Measurements from ENCODE around the gene BLOC1S6. TPM values are rescaled to one million over a fixed set of nuclear protein-coding genes. Genes with fewer than 3 reads are reported as not detected.
"Not testable (repeated sequence)": the region's sequence is repeated elsewhere in the genome, so short reads cannot be mapped to it uniquely, and the experiment has no call there.

The BLOC1S6 gene
- total RNA-seq, 1 experiment from 2014 or later: 68.8 TPM

DNA sequence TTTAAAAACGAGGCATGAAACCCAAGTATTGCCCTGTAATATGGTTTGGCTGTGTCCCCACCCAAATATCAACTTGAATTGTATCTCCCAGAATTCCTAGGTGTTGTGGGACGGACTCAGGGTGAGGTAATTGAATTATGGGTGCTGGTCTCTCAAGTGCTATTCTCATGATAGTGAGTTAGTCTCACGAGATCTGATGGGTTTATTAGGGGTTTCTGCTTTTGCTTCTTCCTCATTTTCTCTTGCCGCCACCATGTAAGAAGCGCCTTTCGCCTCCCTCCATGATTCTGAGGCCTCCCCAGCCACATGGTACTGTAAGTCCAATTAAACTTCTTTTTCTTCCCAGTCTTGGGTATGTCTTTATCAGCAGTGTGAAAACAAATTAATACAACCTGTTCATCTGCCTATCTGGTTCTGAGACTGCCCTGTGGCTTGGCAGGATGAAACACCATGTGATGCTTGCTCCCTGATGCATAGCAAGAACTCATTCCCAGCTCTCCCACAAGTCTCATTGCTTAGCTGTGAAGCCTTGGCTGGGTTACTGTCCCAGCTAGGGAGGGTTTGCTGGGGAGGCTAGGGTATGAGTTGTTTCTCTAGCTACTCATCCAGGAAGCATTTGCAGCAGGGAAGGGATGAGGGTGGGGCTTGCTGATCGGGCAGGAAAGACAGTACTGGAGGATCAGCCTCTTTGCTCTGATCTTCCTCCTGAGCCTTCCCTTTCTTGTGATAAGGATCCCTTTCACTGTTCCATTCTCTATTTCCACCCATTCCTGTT is 43.9 kb downstream of the BLOC1S6 start:
- in situ Hi-C loops (cut with HindIII; ENCODE audit: low pct_unique_long_range_greater_than_20kb, low sequenced_read_pairs): no loop called here
- no peak for DNase-seq (ENCODE audit: low read depth, low spot score)

DNA sequence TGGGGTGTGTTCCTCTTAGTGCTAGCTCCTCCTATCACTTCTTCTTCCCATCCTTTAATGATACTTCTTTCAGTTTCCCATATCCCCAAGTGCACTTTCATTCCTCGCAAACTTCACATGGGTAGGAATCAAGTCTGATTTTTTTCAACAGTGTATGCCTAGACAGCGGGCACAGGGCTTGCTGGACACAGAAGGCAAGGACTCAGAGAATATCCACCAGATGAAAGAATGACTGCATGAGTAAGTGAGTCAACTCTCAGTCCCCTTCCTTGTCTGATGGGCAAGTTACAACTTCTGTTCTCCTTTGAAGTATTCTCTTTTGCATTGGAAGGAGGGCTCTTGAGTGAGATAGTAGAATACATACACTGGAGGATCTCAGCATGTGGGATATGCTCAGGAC is 44.6 kb downstream of the BLOC1S6 start:
- in situ Hi-C loops (cut with HindIII; ENCODE audit: low pct_unique_long_range_greater_than_20kb, low sequenced_read_pairs): no loop called here
- no peak for DNase-seq (ENCODE audit: low read depth, low spot score)

DNA sequence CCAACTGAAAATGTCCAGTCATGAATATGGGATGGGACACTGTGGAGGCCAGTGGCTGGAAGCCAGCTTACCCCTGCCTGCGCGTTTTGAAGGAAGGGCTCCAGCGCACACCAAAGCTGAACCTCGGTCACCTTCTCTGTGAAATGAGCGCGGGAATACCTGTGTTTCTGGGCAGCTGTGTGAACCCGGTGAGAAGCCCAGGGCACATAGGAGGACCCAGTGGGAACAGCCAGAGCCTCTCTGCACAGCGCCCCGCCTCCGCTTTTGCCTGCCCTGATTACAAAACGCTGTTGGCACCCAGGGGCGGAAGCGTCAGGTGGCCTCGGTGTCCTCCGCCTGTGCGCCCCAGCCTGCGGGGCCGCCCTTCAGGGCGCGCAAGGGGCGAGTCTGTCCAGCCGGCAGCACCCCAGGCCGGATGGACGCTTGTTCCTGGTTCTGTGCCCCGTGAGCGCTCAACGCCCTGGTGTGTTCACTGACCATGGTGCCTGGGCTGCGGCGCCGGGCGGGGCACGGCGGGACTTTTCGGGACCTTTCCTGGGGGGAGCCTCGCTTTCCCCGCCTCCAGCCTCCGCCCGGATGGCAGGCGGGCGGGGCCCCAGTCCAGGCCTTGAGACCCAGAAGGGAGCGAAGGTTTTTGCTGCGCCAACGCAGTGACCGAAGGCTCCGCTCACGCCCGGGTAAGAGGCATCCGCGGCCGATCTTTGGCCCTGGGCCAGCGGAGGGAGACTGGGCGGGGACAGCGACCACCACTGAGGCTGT is 47.4 kb downstream of the BLOC1S6 start, which contains the start of gene SQOR:
SQOR (plus strand) TSS at position 598 of the 759 bp plus-strand sequence. CDS start 23,895 bp downstream, outside the sequence.
- DNase-seq (ENCODE audit: low read depth, low spot score): peak; percentile 58
- in situ Hi-C loops (cut with HindIII; ENCODE audit: low pct_unique_long_range_greater_than_20kb, low sequenced_read_pairs): no loop called here

DNA sequence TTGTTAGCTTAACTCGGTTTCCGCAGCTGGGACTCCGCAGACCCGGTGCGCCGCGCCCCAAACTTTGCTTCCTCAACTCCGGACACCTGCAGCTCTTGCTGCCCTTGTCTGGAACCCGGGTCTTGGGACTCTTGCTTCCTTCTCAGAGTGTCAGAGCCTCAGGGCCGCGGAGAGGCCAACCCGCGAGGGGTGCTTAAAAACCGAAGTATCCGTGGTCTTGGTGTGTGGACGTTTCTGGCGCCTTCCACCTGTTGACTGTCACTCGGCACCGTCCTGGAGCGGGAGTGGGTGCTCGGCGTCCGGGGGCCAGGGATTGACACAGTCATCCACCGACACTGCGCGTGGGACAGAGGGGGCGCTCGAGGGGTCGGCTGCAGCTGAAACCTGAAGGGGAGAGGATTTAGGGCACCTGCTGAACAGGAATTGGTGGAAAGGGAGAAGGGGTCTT is 48.0 kb downstream of the BLOC1S6 start:
- no peak for DNase-seq (ENCODE audit: low read depth, low spot score)
- in situ Hi-C loops (cut with HindIII; ENCODE audit: low pct_unique_long_range_greater_than_20kb, low sequenced_read_pairs): no loop called here

DNA sequence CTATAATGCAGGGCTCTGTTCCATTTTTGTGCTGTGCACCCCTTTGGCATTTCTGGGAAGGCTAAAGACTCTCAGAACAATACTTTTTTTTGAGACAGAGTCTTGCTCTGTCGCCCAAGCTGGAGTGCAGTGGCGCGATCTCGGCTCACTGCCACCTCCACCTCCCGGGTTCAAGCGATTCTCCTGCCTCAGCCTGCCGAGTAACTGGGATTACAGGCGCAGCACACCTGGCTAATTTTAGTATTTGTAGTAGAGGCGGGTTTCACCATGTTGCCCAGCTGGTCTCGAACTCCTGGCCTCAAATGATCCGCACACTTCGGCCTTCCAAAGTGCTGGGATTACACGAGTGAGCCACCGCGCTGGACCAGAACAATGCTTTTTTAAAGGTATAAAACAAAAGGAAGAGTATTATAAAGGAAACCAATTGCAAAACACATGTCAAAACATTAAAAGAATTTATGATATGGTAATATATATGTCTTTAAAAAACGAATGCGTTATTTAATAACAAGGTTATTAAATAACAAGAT is 48.6 kb downstream of the BLOC1S6 start:
- no peak for DNase-seq (ENCODE audit: low read depth, low spot score)
- in situ Hi-C loops (cut with HindIII; ENCODE audit: low pct_unique_long_range_greater_than_20kb, low sequenced_read_pairs): no loop called here

DNA sequence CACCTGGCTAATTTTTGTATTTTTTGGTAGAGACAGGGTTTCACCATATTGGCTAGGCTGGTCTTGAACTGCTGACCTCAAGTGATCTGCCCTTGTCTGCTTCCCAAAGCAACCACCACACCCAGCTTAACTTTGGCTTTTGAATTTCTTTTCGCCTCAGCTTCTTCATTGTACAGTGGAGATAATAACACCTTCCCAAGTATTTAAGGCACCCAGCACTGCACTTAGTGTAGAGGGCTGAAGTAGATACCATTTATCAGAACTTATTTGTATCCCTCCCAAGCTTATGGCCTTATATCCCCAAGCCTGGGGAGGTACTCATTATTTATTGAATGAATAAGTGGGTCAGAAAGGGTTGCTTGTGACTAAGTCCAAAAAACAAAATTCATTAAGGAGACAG is 50.0 kb downstream of the BLOC1S6 start:
- in situ Hi-C loops (cut with HindIII; ENCODE audit: low pct_unique_long_range_greater_than_20kb, low sequenced_read_pairs): no loop called here
- no peak for DNase-seq (ENCODE audit: low read depth, low spot score)

DNA sequence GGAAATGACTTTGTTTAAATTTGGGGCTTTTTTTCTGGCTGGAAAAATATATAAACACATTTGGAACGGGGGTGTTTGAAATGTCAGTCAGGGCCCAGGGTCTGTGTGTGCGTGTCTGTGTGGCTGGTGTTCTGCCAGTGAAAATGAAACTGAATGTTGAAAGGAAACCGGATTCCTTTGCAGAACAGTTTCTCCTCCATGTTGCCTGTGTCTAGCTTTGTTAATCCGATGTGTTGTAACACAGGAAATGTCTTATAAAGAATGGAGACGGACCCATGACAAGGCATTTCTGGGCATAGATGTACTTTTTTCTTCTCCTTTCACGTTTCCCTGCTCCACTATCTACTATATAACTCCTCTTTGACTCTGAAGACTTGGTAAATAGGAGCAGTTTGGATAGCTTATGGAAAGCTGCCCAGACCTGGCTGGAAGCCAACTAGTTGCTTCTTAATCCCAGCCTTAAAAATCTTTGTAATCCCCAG is 50.4 kb downstream of the BLOC1S6 start:
- in situ Hi-C loops (cut with HindIII; ENCODE audit: low pct_unique_long_range_greater_than_20kb, low sequenced_read_pairs): no loop called here

DNA sequence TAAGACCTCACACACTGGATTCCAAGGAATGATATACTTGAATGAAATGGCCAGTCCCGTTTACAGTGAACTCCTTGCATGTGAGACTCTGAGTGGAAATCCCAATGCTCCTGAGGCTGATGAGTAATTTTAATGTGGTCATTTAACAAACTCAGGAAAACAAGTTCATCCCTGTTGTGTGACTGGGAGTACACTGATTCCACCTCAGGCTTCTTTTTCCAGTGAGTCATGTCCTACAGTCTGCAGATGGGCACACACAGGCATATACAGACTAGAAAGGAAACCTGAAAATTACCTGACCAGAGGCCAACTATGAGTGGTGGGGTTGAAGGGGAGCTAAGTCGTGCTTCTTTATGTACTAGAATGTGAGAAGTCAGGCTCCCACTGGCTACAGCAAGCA is 53.4 kb downstream of the BLOC1S6 start:
- in situ Hi-C loops (cut with HindIII; ENCODE audit: low pct_unique_long_range_greater_than_20kb, low sequenced_read_pairs): no loop called here
- DNase-seq (ENCODE audit: low read depth, low spot score): peak; percentile 79

More for the DNA sequence above, 50.4 kb downstream of the BLOC1S6 start:
- DNase-seq (ENCODE audit: low read depth, low spot score): peak; percentile 71

DNA sequence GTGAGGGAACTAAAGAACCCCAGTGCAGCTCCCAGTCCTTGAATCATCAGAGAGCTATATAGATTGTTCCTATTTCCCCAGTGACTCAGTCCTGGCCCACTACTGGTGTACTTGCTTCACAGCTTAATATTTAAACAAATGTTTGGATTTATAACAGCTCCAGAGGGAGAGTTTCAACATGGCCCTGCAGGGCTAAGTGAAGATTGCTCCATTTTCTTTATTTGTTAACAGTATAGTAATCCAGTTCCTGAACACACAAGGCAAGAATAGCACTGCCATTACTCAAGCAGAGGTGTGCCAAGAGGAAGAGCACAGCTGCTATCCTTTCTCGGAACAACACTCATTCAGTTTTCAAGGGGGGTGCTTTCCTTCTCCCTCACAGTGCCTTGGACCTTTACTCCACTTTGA is 54.2 kb downstream of the BLOC1S6 start:
- no peak for DNase-seq (ENCODE audit: low read depth, low spot score)

DNA sequence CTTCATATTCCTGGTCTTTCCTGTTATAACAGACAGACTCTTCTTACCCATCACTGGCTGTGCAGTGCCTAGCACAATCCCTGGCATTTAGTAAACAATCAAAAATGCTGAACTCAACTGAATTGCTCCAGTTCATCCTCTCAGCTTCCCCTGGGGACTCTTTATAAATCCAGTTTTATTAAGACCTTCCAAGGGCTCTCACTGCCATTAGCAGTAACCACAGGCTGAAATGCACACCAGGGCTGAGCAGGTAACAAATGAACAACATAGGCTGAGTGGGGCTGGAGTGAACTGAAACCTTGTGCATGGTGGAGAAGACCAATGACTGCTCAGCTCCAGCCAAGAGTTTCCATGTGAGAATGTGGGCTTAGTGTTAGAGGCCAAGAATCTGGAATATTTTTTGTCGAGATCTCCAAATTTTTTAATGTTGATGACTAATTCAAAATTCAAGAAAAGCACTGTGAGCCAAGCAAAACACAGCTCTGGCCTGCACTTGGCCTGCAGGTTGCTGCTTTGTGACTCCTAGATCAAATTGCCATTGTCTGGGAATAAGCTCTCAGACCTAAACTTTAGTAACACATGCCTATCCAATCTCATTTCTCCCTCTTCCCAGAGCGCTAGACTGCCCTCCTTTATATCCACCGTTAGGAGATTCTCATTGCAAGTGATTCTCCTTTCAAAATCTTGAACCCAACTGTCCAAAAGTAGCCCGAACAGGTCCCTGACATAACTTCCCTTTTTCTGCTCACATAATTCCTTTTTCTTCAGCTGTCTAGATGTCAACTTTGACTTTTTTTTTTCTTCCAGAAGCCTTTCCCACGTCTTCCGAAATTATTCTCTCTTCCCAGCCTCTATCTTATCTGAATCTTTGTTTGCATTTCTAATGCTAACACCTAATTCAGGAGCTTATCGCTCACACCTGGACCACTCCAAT is 55.1 kb downstream of the BLOC1S6 start:
- in situ Hi-C loops (cut with HindIII; ENCODE audit: low pct_unique_long_range_greater_than_20kb, low sequenced_read_pairs): no loop called here
- no peak for DNase-seq (ENCODE audit: low read depth, low spot score)

More for the DNA sequence above, 54.2 kb downstream of the BLOC1S6 start:
- in situ Hi-C loops (cut with HindIII; ENCODE audit: low pct_unique_long_range_greater_than_20kb, low sequenced_read_pairs): no loop called here

DNA sequence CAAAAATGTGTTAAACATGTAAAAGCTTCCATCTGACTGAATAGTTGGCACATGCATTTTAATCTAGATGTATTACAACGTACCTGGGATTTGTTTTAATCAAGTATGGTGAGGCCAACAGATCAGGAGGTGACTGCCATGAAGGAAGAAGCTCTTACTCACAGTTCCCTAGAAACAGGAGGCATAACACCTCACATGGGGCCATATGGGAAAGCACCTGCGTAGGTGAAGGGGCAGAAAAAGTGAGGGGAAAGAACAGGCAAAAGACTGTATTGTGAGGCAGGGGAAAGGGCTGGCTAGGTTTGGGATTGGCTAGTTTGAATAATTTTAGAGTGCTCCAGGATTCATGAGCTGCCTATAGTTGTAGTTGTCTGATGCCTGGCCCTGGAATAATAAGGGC is 57.3 kb downstream of the BLOC1S6 start:
- in situ Hi-C loops (cut with HindIII; ENCODE audit: low pct_unique_long_range_greater_than_20kb, low sequenced_read_pairs): no loop called here
- DNase-seq (ENCODE audit: low read depth, low spot score): no peak

DNA sequence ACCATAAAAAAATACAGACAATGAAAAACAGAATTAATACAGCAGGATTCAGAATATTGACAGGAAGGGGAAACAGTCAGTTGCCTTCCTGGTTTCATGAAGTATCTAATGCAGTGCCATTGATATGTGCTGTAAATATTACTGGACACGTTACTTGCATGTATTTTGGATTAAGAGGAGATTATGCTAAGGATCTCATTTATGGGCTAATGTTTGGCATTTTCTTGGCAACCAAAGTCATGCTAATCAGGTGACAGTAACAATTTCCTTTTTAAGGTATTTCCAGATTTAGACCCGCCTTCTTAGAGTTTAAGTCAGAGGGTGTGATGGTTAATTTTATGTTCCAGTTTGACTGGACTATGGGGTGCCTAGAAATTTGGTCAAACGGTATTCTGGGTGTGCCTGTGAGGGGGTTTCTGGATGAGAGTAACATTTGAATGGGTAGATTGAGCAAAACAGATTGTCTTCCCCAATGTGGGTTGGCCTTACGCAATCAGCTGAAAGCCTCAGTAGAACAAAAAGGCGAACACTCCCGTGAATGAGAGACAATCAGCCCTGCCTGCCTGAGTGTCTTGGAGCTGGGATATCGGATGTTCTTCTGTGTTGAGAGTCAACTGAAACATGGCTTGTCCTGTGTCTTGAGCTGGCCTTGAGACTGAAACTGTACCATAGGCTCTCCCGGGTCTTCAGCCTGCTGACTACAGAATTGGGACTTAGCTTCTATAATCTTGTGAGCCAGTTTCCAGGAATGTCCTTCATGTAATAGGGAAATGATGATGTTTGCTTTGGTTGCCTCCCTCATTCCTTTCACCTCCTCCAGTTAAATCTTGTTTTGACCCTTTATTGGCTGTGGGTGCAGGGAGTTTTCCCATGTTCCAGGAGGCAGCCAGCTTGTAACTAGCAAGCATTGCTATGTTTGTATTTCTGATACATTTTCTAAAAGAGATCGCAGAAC is 58.1 kb downstream of the BLOC1S6 start:
- in situ Hi-C loops (cut with HindIII; ENCODE audit: low pct_unique_long_range_greater_than_20kb, low sequenced_read_pairs): no loop called here
- DNase-seq (ENCODE audit: low read depth, low spot score): no peak

DNA sequence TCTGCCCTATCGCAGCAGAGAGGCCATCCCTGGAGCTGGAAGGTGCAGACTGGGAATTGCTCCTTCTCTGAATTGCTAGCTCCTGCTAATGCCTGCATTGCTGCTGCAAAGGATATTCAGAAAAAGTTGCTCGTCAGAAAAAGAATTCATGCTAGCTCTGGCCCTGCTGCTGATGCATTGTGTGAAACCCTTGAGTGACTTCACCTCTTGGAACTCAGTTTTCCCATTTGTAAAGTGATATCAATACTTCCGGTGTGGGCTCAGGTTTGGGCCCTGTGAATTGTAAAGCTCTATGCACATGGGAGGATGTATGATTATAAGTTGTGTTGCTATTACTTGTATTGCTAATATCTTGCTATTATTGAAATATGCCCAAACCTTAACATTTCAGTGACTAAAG is 59.0 kb downstream of the BLOC1S6 start:
- in situ Hi-C loops (cut with HindIII; ENCODE audit: low pct_unique_long_range_greater_than_20kb, low sequenced_read_pairs): no loop called here
- no peak for DNase-seq (ENCODE audit: low read depth, low spot score)

DNA sequence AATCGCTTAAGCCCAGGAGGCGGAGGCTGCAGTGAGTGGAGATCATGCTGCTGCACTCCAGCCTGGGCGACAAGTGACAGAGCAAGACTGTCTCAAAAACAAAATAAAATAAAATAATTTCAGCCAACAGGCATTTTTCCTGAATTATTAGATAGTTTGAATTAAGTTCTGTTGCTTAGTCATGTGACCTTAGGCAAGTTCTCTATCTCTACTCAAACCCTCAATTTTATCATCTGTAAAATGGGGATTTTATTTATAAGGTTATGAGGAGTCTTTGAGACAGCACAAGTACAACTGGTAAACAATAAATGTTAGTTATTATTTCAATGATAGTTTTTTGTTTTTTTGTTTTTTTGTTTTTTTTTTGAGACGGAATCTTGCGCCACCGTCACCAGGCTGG is 60.6 kb downstream of the BLOC1S6 start:
- in situ Hi-C loops (cut with HindIII; ENCODE audit: low pct_unique_long_range_greater_than_20kb, low sequenced_read_pairs): no loop called here
- DNase-seq (ENCODE audit: low read depth, low spot score): no peak

DNA sequence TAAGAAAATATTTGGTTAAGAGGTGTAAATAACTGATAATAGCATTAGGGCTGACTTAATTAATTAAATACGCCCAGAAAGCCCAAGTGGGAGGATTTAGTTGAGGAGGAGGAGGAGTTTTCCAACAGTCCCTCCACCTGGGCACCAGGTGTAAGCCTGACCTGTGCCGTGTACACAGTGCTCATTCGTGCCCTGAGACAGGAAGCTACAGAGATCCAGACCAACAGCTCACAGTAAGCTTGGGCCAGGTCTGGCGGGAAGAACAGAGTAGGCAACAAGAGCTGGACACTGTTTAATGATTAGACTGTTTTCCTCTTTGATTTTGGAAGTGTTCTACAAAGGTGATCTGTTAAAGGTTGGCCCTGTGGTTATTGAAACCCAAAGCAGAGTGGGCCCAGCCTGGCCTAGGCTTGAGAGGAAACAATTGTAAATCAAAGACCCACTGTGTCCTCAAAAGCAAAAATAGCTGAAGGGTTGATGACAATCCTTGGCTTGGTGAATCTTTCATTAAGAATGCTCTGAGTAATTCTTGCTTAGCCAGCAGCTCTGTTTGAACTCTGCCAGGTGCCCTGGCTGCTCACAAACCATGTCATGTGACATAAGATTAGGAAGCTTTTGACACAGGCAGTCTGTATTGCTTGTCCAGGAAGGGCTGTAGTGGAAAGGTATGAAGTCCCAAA is 61.5 kb downstream of the BLOC1S6 start:
- in situ Hi-C loops (cut with HindIII; ENCODE audit: low pct_unique_long_range_greater_than_20kb, low sequenced_read_pairs): no loop called here
- no peak for DNase-seq (ENCODE audit: low read depth, low spot score)

DNA sequence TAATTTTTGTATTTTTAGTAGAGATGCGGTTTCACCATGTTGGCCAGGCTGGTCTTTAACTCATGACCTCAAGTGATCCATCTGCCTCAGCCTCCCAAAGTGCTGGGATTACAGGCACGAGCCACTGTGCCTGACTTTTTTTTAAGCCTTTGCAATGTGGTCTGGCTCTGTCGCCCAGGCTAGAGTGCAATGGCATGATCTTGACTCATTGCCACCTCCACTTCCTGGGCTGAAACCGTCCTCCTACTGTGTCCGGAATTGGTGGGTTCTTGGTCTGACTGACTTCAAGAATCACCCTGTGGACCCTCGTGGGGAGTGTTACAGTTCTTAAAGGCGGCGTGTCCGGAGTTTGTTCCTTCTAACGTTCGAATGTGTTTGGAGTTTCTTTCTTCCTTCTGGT is 62.8 kb downstream of the BLOC1S6 start:
- DNase-seq (ENCODE audit: low read depth, low spot score); in situ Hi-C loops (cut with HindIII; ENCODE audit: low pct_unique_long_range_greater_than_20kb, low sequenced_read_pairs): not testable (repeated sequence)
